KMS-11 (cell line): ENCODE results near the gene KCND2.

Experiments used
- H2AFZ ChIP-seq: fragments of 200-600 bp; sonication (generic); 2 replicates; pipeline ENCODE4 v1.6.1; 2016; ENCODE audit warnings: antibody characterized with exemption, mixed run types, low read depth
- H3K27ac ChIP-seq: fragments of 200-600 bp; sonication (generic); 2 replicates; pipeline ENCODE4 v1.6.1; 2016; ENCODE audit warnings: mild to moderate bottlenecking, mixed run types
- H3K27me3 ChIP-seq: fragments of 200-600 bp; sonication (generic); 2 replicates; pipeline ENCODE4 v1.6.1; 2017; ENCODE audit warnings: mild to moderate bottlenecking, low read depth, mixed run types, moderate library complexity; ENCODE audit not compliant: insufficient read depth
- H3K36me3 ChIP-seq: fragments of 200-600 bp; sonication (generic); 2 replicates; pipeline ENCODE4 v1.6.1; 2017; ENCODE audit warnings: mild to moderate bottlenecking, mixed run types; ENCODE audit not compliant: insufficient read depth
- H3K4me1 ChIP-seq: fragments of 200-600 bp; sonication (generic); 2 replicates; pipeline ENCODE4 v1.6.1; 2016; ENCODE audit warnings: mild to moderate bottlenecking, low read depth, mixed run types; ENCODE audit not compliant: poor library complexity, severe bottlenecking
- H3K4me2 ChIP-seq: fragments of 200-600 bp; sonication (generic); 2 replicates; pipeline ENCODE4 v1.7.0; 2016; ENCODE audit warnings: mild to moderate bottlenecking, mixed run types
- H3K4me3 ChIP-seq: fragments of 200-600 bp; sonication (generic); IDR thresholded peaks from 2 replicates; pipeline ENCODE4 v1.6.1; 2017; ENCODE audit warnings: low read depth, low read length, mixed read lengths; ENCODE audit not compliant: insufficient read depth
- H3K79me2 ChIP-seq: fragments of 200-600 bp; sonication (generic); 2 replicates; pipeline ENCODE4 v1.6.1; 2016; ENCODE audit warnings: low read depth, mixed run types; ENCODE audit not compliant: insufficient read depth
- H3K9ac ChIP-seq: fragments of 200-600 bp; sonication (generic); 2 replicates; pipeline ENCODE4 v1.6.1; 2016; ENCODE audit warnings: mild to moderate bottlenecking, mixed run types
- H4K20me1 ChIP-seq: fragments of 200-600 bp; sonication (generic); 2 replicates; pipeline ENCODE4 v1.6.1; 2016; ENCODE audit warnings: mild to moderate bottlenecking, mixed run types; ENCODE audit not compliant: insufficient read depth
- TF ChIP-seq, protein P1 (sequence below): fragments of 200-600 bp; sonication (generic); conservative IDR thresholded peaks from 2 replicates; pipeline ENCODE4 v1.6.1; 2017; ENCODE audit warnings: low read depth, mild to moderate bottlenecking, antibody characterized with exemption, low read length, moderate library complexity, mixed read lengths

KCND2 gene

GRCh38 chr7:120662291-120662690, 389.3 kb downstream of the KCND2 start:
- Histone ChIP-seq H3K4me2 (no peak overlapping the region), H3K36me3 (no peaks in the 10 kb centered on the region), H3K4me1 (no peaks in the 10 kb centered on the region), H3K4me3 (no peak overlapping the region), H4K20me1 (no peaks in the 10 kb centered on the region), H3K27me3 (no peaks in the 10 kb centered on the region), H3K27ac (no peak overlapping the region), H3K79me2 (no peaks in the 10 kb centered on the region), H2AFZ (no peak overlapping the region), H3K9ac (no peak overlapping the region)
- TF ChIP-seq, protein P1, sequence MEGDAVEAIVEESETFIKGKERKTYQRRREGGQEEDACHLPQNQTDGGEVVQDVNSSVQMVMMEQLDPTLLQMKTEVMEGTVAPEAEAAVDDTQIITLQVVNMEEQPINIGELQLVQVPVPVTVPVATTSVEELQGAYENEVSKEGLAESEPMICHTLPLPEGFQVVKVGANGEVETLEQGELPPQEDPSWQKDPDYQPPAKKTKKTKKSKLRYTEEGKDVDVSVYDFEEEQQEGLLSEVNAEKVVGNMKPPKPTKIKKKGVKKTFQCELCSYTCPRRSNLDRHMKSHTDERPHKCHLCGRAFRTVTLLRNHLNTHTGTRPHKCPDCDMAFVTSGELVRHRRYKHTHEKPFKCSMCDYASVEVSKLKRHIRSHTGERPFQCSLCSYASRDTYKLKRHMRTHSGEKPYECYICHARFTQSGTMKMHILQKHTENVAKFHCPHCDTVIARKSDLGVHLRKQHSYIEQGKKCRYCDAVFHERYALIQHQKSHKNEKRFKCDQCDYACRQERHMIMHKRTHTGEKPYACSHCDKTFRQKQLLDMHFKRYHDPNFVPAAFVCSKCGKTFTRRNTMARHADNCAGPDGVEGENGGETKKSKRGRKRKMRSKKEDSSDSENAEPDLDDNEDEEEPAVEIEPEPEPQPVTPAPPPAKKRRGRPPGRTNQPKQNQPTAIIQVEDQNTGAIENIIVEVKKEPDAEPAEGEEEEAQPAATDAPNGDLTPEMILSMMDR = no peak

GRCh38 chr7:120665068-120665467, 392.1 kb downstream of the KCND2 start:
- TF ChIP-seq, protein P1 = no peak

GRCh38 chr7:120675076-120675475, 402.1 kb downstream of the KCND2 start:
- H2AFZ ChIP-seq = no peak overlapping the region
- H3K4me3 ChIP-seq = no peak overlapping the region
- TF ChIP-seq, protein P1 = no peak
- no peaks in the 10 kb centered on the region for H3K36me3 ChIP-seq
- H3K4me1 ChIP-seq = no peaks in the 10 kb centered on the region
- H3K4me2 ChIP-seq = no peak overlapping the region
- no peaks in the 10 kb centered on the region for H3K27me3 ChIP-seq
- H3K79me2 ChIP-seq = no peaks in the 10 kb centered on the region
- H3K27ac ChIP-seq = no peak overlapping the region
- no peaks in the 10 kb centered on the region for H4K20me1 ChIP-seq
- no peak overlapping the region for H3K9ac ChIP-seq

More at GRCh38 chr7:120665068-120665467, 392.1 kb downstream of the KCND2 start:
- H3K4me1 ChIP-seq = no peaks in the 10 kb centered on the region
- H3K79me2 ChIP-seq = no peaks in the 10 kb centered on the region
- no peaks in the 10 kb centered on the region for H3K36me3 ChIP-seq
- no peak overlapping the region for H3K9ac ChIP-seq
- H3K27ac ChIP-seq = no peak overlapping the region
- no peaks in the 10 kb centered on the region for H4K20me1 ChIP-seq
- H2AFZ ChIP-seq = no peak overlapping the region
- H3K4me3 ChIP-seq = no peak overlapping the region
- H3K4me2 ChIP-seq = no peak overlapping the region
- no peaks in the 10 kb centered on the region for H3K27me3 ChIP-seq

DNA sequence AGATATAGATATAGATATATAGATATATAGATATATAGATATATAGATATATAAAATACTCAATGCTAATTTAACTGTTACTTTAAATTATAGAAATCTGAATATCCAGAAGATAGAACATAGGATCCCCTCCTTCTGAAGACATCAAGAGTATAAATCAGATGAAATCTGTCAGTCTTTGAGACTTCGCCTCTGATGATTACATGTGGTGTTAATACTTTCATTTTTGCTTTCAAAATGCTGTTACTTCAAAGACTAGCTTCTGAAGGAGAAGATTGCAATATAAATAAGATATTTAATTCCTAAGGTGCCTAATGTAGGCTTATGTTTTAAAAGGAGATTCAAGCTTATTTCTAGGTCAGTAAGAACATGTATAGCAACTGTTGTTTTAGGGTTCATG, 404.6 kb downstream of the KCND2 start:
- Histone ChIP-seq H2AFZ (no peak overlapping the region), H3K36me3 (no peaks in the 10 kb centered on the region), H4K20me1 (no peaks in the 10 kb centered on the region), H3K79me2 (no peaks in the 10 kb centered on the region), H3K4me3 (no peak overlapping the region), H3K27me3 (no peaks in the 10 kb centered on the region), H3K27ac (no peak overlapping the region), H3K4me2 (no peak overlapping the region), H3K9ac (no peak overlapping the region), H3K4me1 (no peaks in the 10 kb centered on the region)
- TF ChIP-seq, protein P1 = no peak
